HepG2 (cell line): Measurements from ENCODE around the gene JAG1. TPM values are rescaled to one million over a fixed set of nuclear protein-coding genes. Genes with fewer than 3 reads are reported as not detected.

Experiments
- ATAD3A ChIP-seq: sonication (generic); formaldehyde crosslinking; IDR thresholded peaks from 2 replicates; pipeline ENCODE4 v1.4.0; 2020; ENCODE audit warnings: missing genetic modification reagents
- GATA4 ChIP-seq: sonication (generic); IDR thresholded peaks from 2 replicates; pipeline ENCODE4 v1.6.1; 2016; ENCODE audit warnings: antibody characterized with exemption, low read depth, borderline replicate concordance
- KIAA2018 ChIP-seq: sonication (generic); formaldehyde crosslinking; IDR thresholded peaks from 2 replicates; pipeline ENCODE4 v1.5.0; 2020; ENCODE audit warnings: mild to moderate bottlenecking, missing genetic modification reagents, borderline replicate concordance
- KLF6 ChIP-seq: IDR thresholded peaks from 2 replicates; pipeline ENCODE4 v1.8.0; 2016; ENCODE audit warnings: missing biosample characterization, missing genetic modification reagents
- MXI1 ChIP-seq: IDR thresholded peaks from 3 replicates; pipeline ENCODE4 v1.6.1; 2012; ENCODE audit warnings: low read depth, low read length, inconsistent platforms, borderline replicate concordance
- SP140L ChIP-seq: sonication (generic); formaldehyde crosslinking; IDR thresholded peaks from 2 replicates; pipeline ENCODE4 v1.4.0; 2020; ENCODE audit warnings: missing genetic modification reagents, borderline replicate concordance
- TMF1 ChIP-seq: sonication (generic); formaldehyde crosslinking; IDR thresholded peaks from 2 replicates; pipeline ENCODE4 v1.8.1; 2022; ENCODE audit warnings: low read depth, missing genetic modification reagents
- TRIM22 ChIP-seq: fragments of 450-650 bp; IDR thresholded peaks from 2 replicates; pipeline ENCODE4 v1.6.1; 2017
- UBTF ChIP-seq: sonication (generic); formaldehyde crosslinking; IDR thresholded peaks from 2 replicates; pipeline ENCODE4 v1.4.0; 2020; ENCODE audit warnings: mild to moderate bottlenecking, missing genetic modification reagents
- ZFP1 ChIP-seq: IDR thresholded peaks from 2 replicates; pipeline ENCODE4 v1.6.1; 2016
- ZMAT3 ChIP-seq: sonication (generic); formaldehyde crosslinking; conservative IDR thresholded peaks from 2 replicates; pipeline ENCODE4 v1.7.0; 2021; ENCODE audit warnings: missing genetic modification reagents
- ZMYM2 ChIP-seq: sonication (generic); formaldehyde crosslinking; IDR thresholded peaks from 2 replicates; pipeline ENCODE4 v1.8.0; 2022; ENCODE audit warnings: mild to moderate bottlenecking, missing genetic modification reagents
- ZNF12 ChIP-seq: sonication (generic); formaldehyde crosslinking; IDR thresholded peaks from 2 replicates; pipeline ENCODE4 v1.5.0; 2020; ENCODE audit warnings: missing genetic modification reagents
- ZNF362 ChIP-seq: sonication (generic); formaldehyde crosslinking; IDR thresholded peaks from 2 replicates; pipeline ENCODE4 v1.4.0; 2020; ENCODE audit warnings: missing genetic modification reagents, mild to moderate bottlenecking, borderline replicate concordance
- ZNF510 ChIP-seq: sonication (generic); formaldehyde crosslinking; IDR thresholded peaks from 2 replicates; pipeline ENCODE4 v1.4.0; 2020; ENCODE audit warnings: low read depth, mild to moderate bottlenecking, missing genetic modification reagents
- ZNF614 ChIP-seq: IDR thresholded peaks from 2 replicates; pipeline ENCODE4 v1.6.1; 2018; ENCODE audit warnings: missing biosample characterization, missing genetic modification reagents, inconsistent platforms, borderline replicate concordance
- ZNF766 ChIP-seq: sonication (generic); formaldehyde crosslinking; IDR thresholded peaks from 2 replicates; pipeline ENCODE4 v1.5.0; 2020; ENCODE audit warnings: missing genetic modification reagents, borderline replicate concordance
- ZSCAN20 ChIP-seq: sonication (generic); formaldehyde crosslinking; IDR thresholded peaks from 2 replicates; pipeline ENCODE4 v1.4.0; 2020; ENCODE audit warnings: missing genetic modification reagents, mild to moderate bottlenecking, borderline replicate concordance
- polyA plus RNA-seq, 8 experiments: library from polyadenylated mRNA; depleted of rRNA in 3 of 8; stranded (reverse) in 7 of 8; unstranded in 1 of 8; fragments of >200 nt; fragmentation: Illumina TruSeq in 4 of 8; extraction: Trizol in 4 of 8; gene quantifications; 2 replicates each; pipeline versions ENCODE4 v1.2.1 to v1.2.3, GENCODE V29; 2011 to 2016; ENCODE audit warnings: low read depth in 4 of 8, missing spikeins in 1 of 8, mixed read lengths in 1 of 8; ENCODE audit not compliant: insufficient read depth in 1 of 8
- total RNA-seq, 5 experiments: library from RNA; depleted of rRNA; stranded (reverse); fragments of >200 nt; fragmentation: Illumina TruSeq; extraction: Trizol; gene quantifications; 2 replicates each; pipeline ENCODE4 v1.2.3, GENCODE V29; 2016; ENCODE audit warnings: low read depth in 1 of 5

JAG1 gene
- total and polyA plus RNA-seq, 2 of the 13 experiments (the other 11 are each of a cell fraction or from before 2014, with no cell fraction given): 47.1 to 56.3 TPM

GRCh38 chr20:10672624-10673127 is 1.1 kb downstream of the JAG1 start (continued):
- TF ChIP-seq KIAA2018 (CRISPR knock-in tag) (no peak), ZFP1 (no peak), ZNF614 (CRISPR knock-in tag) (no peak), ZMYM2 (CRISPR knock-in tag) (peak; percentile 60; the same call in 1 of the 2 replicates), KLF6 (CRISPR knock-in tag) (no peak; the same call in 1 of the 2 replicates), ZMAT3 (CRISPR knock-in tag) (no peak), ZSCAN20 (CRISPR knock-in tag) (no peak; the same call in 1 of the 2 replicates), ATAD3A (no peak), TRIM22 (no peak), ZNF362 (CRISPR knock-in tag) (no peak; the same call in none of the 2 replicates), ZNF510 (CRISPR knock-in tag) (no peak), ZNF12 (CRISPR knock-in tag) (0 out of 2 replicates have a peak, but pooled peaks have one; percentile 12), SP140L (CRISPR knock-in tag) (no peak), TMF1 (no peak), GATA4 (no peak), UBTF (CRISPR knock-in tag) (peak; percentile 85), ZNF766 (CRISPR knock-in tag) (no peak), MXI1 (peak; percentile 62; the same call in 2 of the 3 replicates)
